Smooth muscle cell (in vitro differentiated cells): ENCODE measurements around the gene PRKCH. TPM values are rescaled to one million over a fixed set of nuclear protein-coding genes. Genes with fewer than 3 reads are reported as not detected.

Source experiments
- DNase-seq: peaks from one replicate; lab custom pipeline; 2025; ENCODE audit not compliant: unreplicated experiment; lab: John Stamatoyannopoulos, UW
- H2AFZ ChIP-seq: fragments of 200-600 bp; sonication (generic); 2 replicates; pipeline ENCODE4 v1.6.0; 2016; ENCODE audit warnings: antibody characterized with exemption, low read depth, mild to moderate bottlenecking
- H3F3A ChIP-seq: fragments of 200-600 bp; sonication (generic); 2 replicates; pipeline ENCODE4 v1.6.0; 2017; ENCODE audit warnings: antibody characterized with exemption, low read depth
- H3K27ac ChIP-seq: fragments of 200-600 bp; sonication (generic); 2 replicates; pipeline ENCODE4 v1.5.1; 2016; ENCODE audit warnings: low read depth, mild to moderate bottlenecking
- H3K27me3 ChIP-seq: fragments of 200-600 bp; sonication (generic); 2 replicates; pipeline ENCODE4 v1.6.1; 2016; ENCODE audit warnings: low read depth, mild to moderate bottlenecking
- H3K36me3 ChIP-seq: fragments of 200-600 bp; sonication (generic); 2 replicates; pipeline ENCODE4 v1.5.1; 2016; ENCODE audit warnings: low read depth
- H3K4me1 ChIP-seq: fragments of 200-600 bp; sonication (generic); 2 replicates; pipeline ENCODE4 v1.5.1; 2016; ENCODE audit warnings: low read depth
- H3K4me2 ChIP-seq: fragments of 200-600 bp; sonication (generic); 2 replicates; pipeline ENCODE4 v1.6.0; 2016; ENCODE audit warnings: mild to moderate bottlenecking
- H3K4me3 ChIP-seq: fragments of 200-600 bp; sonication (generic); 2 replicates; pipeline ENCODE4 v1.5.1; 2016; ENCODE audit warnings: mild to moderate bottlenecking
- H3K79me2 ChIP-seq: fragments of 200-600 bp; sonication (generic); 2 replicates; pipeline ENCODE4 v1.6.0; 2016; ENCODE audit warnings: low read depth, mild to moderate bottlenecking
- H3K9ac ChIP-seq: fragments of 200-600 bp; sonication (generic); 2 replicates; pipeline ENCODE4 v1.6.0; 2016; ENCODE audit warnings: low read depth
- H3K9me3 ChIP-seq: fragments of 200-600 bp; sonication (generic); replicated peaks from 2 replicates; pipeline ENCODE4 v1.5.1; 2016; ENCODE audit warnings: low read depth
- H4K20me1 ChIP-seq: fragments of 200-600 bp; sonication (generic); 2 replicates; pipeline ENCODE4 v1.6.0; 2016; ENCODE audit warnings: low read depth
- WGBS: methylation state at CpG from one replicate; pipeline ENCODE4 v1.1.7; 2016; ENCODE audit warnings: low lambda C conversion rate; 5-methylcytosine and 5-hydroxymethylcytosine counted together
- polyA plus RNA-seq: library from polyadenylated mRNA; unstranded; fragments of >200 nt; fragmentation: Nextera tagmentation; extraction: Ambion mirVana; gene quantifications from 2 replicates; pipeline ENCODE4 v1.2.1, GENCODE V29; 2016
- total RNA-seq: library from RNA; depleted of rRNA; stranded (reverse); fragments of >200 nt; gene quantifications from 2 replicates; pipeline ENCODE4 v1.2.3, GENCODE V29; 2014
- TF ChIP-seq, protein P1 (sequence below): fragments of 200-600 bp; sonication (generic); IDR thresholded peaks from 2 replicates; pipeline ENCODE4 v1.5.1; 2017; ENCODE audit warnings: borderline replicate concordance, mild to moderate bottlenecking, antibody characterized with exemption; ENCODE audit not compliant: insufficient read depth, poor library complexity, severe bottlenecking

The PRKCH gene
- total and polyA plus RNA-seq, 2 experiments from 2014 or later: 1.5 to 7.6 TPM

DNA sequence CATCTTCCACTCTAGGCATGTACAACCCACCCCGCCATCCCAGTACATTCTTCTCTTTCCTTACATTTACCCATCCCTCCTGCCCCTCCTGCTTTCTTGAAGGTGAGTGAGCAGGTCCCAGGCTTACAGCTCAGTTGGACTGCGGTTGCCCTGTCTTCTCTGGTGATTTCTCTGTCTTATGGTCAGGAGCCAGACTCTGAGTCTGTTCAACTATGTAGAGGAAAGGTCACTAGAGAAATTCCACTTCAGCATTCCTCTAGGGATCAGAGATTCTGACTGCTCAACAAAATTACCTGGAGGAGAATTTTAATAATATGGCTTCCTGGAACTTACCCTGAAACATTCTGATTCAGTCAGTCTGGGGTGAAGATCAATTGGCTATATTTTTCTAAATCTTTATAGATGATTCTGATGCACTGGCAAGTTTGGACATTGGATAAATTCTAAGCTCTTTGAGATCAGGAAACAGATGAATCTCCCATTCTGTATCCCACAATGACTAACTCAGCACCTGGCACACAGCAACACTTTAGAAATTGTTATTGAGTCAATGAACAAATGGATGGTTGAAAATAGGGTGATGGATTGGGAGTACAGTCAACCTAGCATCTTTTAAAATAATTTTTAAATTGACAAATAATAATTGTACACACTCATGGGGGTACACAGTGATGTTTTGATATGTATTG lies 245.3 kb downstream of the PRKCH start:
- H3K4me2 ChIP-seq: peak overlapping the region; percentile 63
- no peak overlapping the region for H2AFZ ChIP-seq
- H3K9ac ChIP-seq: peak overlapping the region; percentile 80
- TF ChIP-seq, protein P1, sequence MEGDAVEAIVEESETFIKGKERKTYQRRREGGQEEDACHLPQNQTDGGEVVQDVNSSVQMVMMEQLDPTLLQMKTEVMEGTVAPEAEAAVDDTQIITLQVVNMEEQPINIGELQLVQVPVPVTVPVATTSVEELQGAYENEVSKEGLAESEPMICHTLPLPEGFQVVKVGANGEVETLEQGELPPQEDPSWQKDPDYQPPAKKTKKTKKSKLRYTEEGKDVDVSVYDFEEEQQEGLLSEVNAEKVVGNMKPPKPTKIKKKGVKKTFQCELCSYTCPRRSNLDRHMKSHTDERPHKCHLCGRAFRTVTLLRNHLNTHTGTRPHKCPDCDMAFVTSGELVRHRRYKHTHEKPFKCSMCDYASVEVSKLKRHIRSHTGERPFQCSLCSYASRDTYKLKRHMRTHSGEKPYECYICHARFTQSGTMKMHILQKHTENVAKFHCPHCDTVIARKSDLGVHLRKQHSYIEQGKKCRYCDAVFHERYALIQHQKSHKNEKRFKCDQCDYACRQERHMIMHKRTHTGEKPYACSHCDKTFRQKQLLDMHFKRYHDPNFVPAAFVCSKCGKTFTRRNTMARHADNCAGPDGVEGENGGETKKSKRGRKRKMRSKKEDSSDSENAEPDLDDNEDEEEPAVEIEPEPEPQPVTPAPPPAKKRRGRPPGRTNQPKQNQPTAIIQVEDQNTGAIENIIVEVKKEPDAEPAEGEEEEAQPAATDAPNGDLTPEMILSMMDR: no peak
- H3K27ac ChIP-seq: peak overlapping the region; percentile 99
- H3K79me2 ChIP-seq: no peaks in the 10 kb centered on the region
- no peaks in the 10 kb centered on the region for H4K20me1 ChIP-seq
- H3F3A ChIP-seq: peaks cover 55% of the 10 kb centered on the region
- no peaks in the 10 kb centered on the region for H3K27me3 ChIP-seq
- DNase-seq: no peak
- H3K9me3 ChIP-seq: no peaks in the 10 kb centered on the region
- H3K4me3 ChIP-seq: no peak overlapping the region
- no peaks in the 10 kb centered on the region for H3K36me3 ChIP-seq
- peaks cover 68% of the 10 kb centered on the region for H3K4me1 ChIP-seq
- WGBS: 64% methylated on average over 2 of the region's 2 CpGs

DNA sequence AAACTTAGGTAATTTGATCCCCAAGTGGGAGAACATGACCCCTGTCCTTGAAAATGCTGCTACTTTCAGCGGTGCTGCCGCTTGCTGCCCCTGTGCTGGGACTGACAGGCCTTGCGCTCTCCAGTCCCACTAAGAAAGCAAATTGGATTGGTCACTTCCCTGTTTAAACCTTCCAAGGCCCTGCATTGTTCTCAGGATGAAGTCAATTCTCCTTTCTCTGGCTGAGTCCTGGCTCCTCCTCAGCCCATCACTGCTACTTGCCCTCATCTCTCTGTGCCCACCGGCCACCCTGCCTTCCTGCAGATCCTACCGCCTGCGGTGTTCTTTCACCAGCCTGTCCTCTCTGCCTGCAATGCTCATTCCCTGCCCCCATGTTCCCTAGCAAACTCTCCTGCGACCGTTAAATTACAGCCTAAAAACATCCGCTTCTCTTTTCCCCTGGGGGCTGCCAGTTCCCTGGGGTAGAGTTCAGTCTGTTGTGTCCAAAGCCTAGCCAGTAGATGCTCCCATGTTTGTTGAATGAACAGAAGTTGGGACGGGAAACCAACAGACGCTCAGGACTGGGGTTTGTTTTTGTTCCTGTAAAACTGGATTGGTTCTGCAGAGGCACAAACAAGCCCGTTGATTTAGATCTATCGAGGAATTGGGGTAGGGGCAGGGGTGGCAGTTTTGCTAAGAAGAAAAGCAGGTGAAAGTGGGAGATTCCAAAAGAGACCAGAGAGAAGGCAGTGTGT lies 246.6 kb downstream of the PRKCH start:
- H4K20me1 ChIP-seq: no peaks in the 10 kb centered on the region
- H3K27me3 ChIP-seq: no peaks in the 10 kb centered on the region
- no peak for DNase-seq
- H2AFZ ChIP-seq: peak overlapping the region; percentile 41
- H3K9me3 ChIP-seq: no peaks in the 10 kb centered on the region
- peaks cover 48% of the 10 kb centered on the region for H3F3A ChIP-seq
- no peak overlapping the region for H3K4me3 ChIP-seq
- H3K27ac ChIP-seq: peak overlapping the region; percentile 99
- no peaks in the 10 kb centered on the region for H3K79me2 ChIP-seq
- peaks cover 62% of the 10 kb centered on the region for H3K4me1 ChIP-seq
- TF ChIP-seq, protein P1: no peak
- WGBS: 46% methylated on average over 13 of the region's 13 CpGs
- H3K36me3 ChIP-seq: no peaks in the 10 kb centered on the region
- H3K4me2 ChIP-seq: peak overlapping the region; percentile 71
- H3K9ac ChIP-seq: no peak overlapping the region

DNA sequence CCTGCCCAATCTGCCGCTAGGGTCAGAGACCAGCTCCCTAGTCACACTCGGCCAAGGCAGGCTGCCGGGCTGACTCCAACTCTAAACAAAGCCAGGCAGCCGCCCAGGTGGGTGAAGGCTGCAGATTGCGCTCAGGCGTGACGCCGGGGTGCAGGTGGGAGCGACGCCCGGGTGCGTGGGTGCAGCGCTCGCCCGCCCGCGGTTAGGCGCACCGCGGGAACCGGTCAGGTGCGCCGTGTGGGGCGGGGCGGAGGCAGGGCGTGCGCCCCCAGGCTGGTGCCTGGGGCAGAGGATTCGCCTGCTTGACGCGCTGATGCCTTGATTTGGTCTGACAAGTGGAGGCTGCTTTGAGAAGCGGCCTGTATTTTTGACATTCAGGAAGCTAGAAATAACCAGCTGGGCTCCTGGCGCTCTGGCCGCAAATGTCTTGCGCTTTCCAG lies 247.2 kb downstream of the PRKCH start:
- Histone ChIP-seq H2AFZ (peak overlapping the region; percentile 41), H3K4me3 (no peak overlapping the region), H3K9me3 (no peaks in the 10 kb centered on the region), H3K4me2 (peak overlapping the region; percentile 71), H3K4me1 (peaks cover 61% of the 10 kb centered on the region), H3K27ac (peak overlapping the region; percentile 99), H3K9ac (no peak overlapping the region), H3K27me3 (no peaks in the 10 kb centered on the region), H3K79me2 (no peaks in the 10 kb centered on the region), H4K20me1 (no peaks in the 10 kb centered on the region), H3F3A (peaks cover 48% of the 10 kb centered on the region), H3K36me3 (no peaks in the 10 kb centered on the region)
- TF ChIP-seq, protein P1: no peak
- WGBS: 19% methylated on average over 31 of the region's 34 CpGs
- DNase-seq: no peak
